ENCODE data around the gene ZNF169. TPM values are rescaled to one million over a fixed set of nuclear protein-coding genes. Genes with fewer than 3 reads are reported as not detected.
"Not testable (repeated sequence)": the region's sequence is repeated elsewhere in the genome, so short reads cannot be mapped to it uniquely, and the experiment has no call there.

ZNF169 gene
- total RNA-seq, 1 donor from 2014 or later = 4.9 TPM

DNA sequence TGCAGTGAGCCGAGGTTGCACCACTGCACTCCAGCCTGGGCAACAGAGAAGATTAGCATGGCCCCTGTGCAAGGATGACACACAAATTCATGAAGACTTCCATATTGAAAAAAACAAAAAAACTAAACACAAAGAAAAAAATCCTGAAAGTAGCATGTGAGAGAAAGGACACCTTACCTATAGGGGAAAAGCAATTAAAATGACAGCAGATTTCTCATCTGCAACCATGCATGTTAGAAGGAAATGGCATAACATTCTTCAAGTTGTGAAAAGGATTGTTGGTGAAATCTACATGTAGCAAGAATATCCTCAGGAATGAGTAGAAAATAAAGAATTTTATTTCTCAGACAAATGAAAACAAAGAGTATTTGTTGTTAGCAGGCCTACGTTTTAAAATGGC, 13.4 kb upstream of the ZNF169 start:
- Mint-ChIP-seq H3K27ac (ENCODE audit: unreplicated experiment) (no peak overlapping the region), H3K36me3 (ENCODE audit: unreplicated experiment) (no peaks in the 10 kb centered on the region), H3K4me3 (ENCODE audit: unreplicated experiment) (no peak overlapping the region), H3K27me3 (ENCODE audit: unreplicated experiment) (peaks cover 2% of the 10 kb centered on the region), H3K9me3 (ENCODE audit: unreplicated experiment) (no peaks in the 10 kb centered on the region), H3K4me1 (ENCODE audit: low read depth, unreplicated experiment) (no peaks in the 10 kb centered on the region)
- TF ChIP-seq, protein P1, sequence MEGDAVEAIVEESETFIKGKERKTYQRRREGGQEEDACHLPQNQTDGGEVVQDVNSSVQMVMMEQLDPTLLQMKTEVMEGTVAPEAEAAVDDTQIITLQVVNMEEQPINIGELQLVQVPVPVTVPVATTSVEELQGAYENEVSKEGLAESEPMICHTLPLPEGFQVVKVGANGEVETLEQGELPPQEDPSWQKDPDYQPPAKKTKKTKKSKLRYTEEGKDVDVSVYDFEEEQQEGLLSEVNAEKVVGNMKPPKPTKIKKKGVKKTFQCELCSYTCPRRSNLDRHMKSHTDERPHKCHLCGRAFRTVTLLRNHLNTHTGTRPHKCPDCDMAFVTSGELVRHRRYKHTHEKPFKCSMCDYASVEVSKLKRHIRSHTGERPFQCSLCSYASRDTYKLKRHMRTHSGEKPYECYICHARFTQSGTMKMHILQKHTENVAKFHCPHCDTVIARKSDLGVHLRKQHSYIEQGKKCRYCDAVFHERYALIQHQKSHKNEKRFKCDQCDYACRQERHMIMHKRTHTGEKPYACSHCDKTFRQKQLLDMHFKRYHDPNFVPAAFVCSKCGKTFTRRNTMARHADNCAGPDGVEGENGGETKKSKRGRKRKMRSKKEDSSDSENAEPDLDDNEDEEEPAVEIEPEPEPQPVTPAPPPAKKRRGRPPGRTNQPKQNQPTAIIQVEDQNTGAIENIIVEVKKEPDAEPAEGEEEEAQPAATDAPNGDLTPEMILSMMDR (IDR thresholded peaks at IDR 0.05; ENCODE audit: partially characterized antibody, unreplicated experiment) = no peak
- no peak for DNase-seq

DNA sequence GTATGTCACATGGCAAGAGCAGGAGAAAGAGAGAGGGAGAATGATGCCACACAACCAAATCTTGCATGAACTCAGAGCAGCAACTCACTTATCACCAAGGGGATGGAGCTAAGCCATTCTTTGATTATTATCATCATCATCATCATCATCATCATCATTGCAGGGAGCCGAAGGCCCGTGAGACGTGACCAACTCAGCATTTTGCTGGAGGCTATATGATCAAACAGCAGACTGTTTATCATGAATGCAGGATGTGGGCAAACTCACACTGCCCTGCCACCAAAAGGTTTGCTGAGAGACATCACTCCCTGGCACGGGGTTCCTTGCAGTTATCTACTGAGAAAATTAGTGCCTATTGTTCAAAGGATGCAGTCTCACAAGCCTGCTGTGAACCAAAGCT, 8.6 kb upstream of the ZNF169 start:
- Mint-ChIP-seq H3K27me3 (ENCODE audit: unreplicated experiment) (no peaks in the 10 kb centered on the region), H3K27ac (ENCODE audit: unreplicated experiment) (no peak overlapping the region), H3K9me3 (ENCODE audit: unreplicated experiment) (no peaks in the 10 kb centered on the region), H3K4me1 (ENCODE audit: low read depth, unreplicated experiment) (no peaks in the 10 kb centered on the region), H3K4me3 (ENCODE audit: unreplicated experiment) (no peak overlapping the region), H3K36me3 (ENCODE audit: unreplicated experiment) (no peaks in the 10 kb centered on the region)
- TF ChIP-seq, protein P1 (IDR thresholded peaks at IDR 0.05; ENCODE audit: partially characterized antibody, unreplicated experiment) = no peak
- DNase-seq = no peak

GRCh38 chr9:94256007-94256406, 3.1 kb upstream of the ZNF169 start:
- Mint-ChIP-seq H3K9me3 (ENCODE audit: unreplicated experiment) (no peaks in the 10 kb centered on the region), H3K27ac (ENCODE audit: unreplicated experiment) (no peak overlapping the region), H3K4me3 (ENCODE audit: unreplicated experiment) (no peak overlapping the region), H3K27me3 (ENCODE audit: unreplicated experiment) (peaks cover 2% of the 10 kb centered on the region), H3K4me1 (ENCODE audit: low read depth, unreplicated experiment) (peaks cover 2% of the 10 kb centered on the region), H3K36me3 (ENCODE audit: unreplicated experiment) (no peaks in the 10 kb centered on the region)
- DNase-seq = no peak
- TF ChIP-seq, protein P1 (IDR thresholded peaks at IDR 0.05; ENCODE audit: partially characterized antibody, unreplicated experiment) = no peak

GRCh38 chr9:94265626-94266402, 6.7 kb downstream of the ZNF169 start:
- not testable (repeated sequence) for DNase-seq; H3K27me3 Mint-ChIP-seq (ENCODE audit: unreplicated experiment); H3K4me3 Mint-ChIP-seq (ENCODE audit: unreplicated experiment); H3K4me1 Mint-ChIP-seq (ENCODE audit: low read depth, unreplicated experiment); H3K27ac Mint-ChIP-seq (ENCODE audit: unreplicated experiment)
- Mint-ChIP-seq H3K36me3 (ENCODE audit: unreplicated experiment) (peaks cover 13% of the 10 kb centered on the region), H3K9me3 (ENCODE audit: unreplicated experiment) (peaks cover 12% of the 10 kb centered on the region)

- Mint-ChIP-seq H3K27ac (ENCODE audit: unreplicated experiment) (no peak overlapping the region), H3K4me3 (ENCODE audit: unreplicated experiment) (no peak overlapping the region), H3K36me3 (ENCODE audit: unreplicated experiment) (peaks cover 13% of the 10 kb centered on the region), H3K9me3 (ENCODE audit: unreplicated experiment) (peaks cover 12% of the 10 kb centered on the region), H3K27me3 (ENCODE audit: unreplicated experiment) (no peaks in the 10 kb centered on the region), H3K4me1 (ENCODE audit: low read depth, unreplicated experiment) (no peaks in the 10 kb centered on the region)
- no peak for DNase-seq
- TF ChIP-seq, protein P1 (IDR thresholded peaks at IDR 0.05; ENCODE audit: partially characterized antibody, unreplicated experiment) = no peak
Observed at GRCh38 chr9:94269264-94269663, 10.2 kb downstream of the ZNF169 start.
